Measurements from ENCODE around the gene MB. TPM values are rescaled to one million over a fixed set of nuclear protein-coding genes. Genes with fewer than 3 reads are reported as not detected.

The MB gene
- total and polyA plus RNA-seq, 2 experiments from 2014 or later, result not detected

GRCh38 chr22:35559354-35560005 is 57.6 kb downstream of the MB start:
- H3K9me2 ChIP-seq (ENCODE audit: insufficient read depth), result no peaks in the 10 kb centered on the region
- no peak overlapping the region for H3K27ac ChIP-seq (ENCODE audit: low read depth)
- no peaks in the 10 kb centered on the region for H3K27me3 ChIP-seq (ENCODE audit: insufficient read depth)
- TF ChIP-seq CREB1 (CRISPR knock-in tag; IDR thresholded peaks at IDR 0.05; ENCODE audit: low read depth), result no peak
- TF ChIP-seq REST (IDR thresholded peaks at IDR 0.05; ENCODE audit: unreplicated experiment), result no peak
- no peak for TF ChIP-seq EZH2 (IDR thresholded peaks at IDR 0.05; ENCODE audit: low read depth, unreplicated experiment)
- no peak for TF ChIP-seq NANOG (IDR thresholded peaks at IDR 0.05; ENCODE audit: borderline replicate concordance)
- no peak for TF ChIP-seq ZNF462 (CRISPR knock-in tag; IDR thresholded peaks at IDR 0.05)
- no peak for TF ChIP-seq EZH2phosphoT487 (IDR thresholded peaks at IDR 0.05; ENCODE audit: unreplicated experiment)
- no peak for TF ChIP-seq ZNF331 (CRISPR knock-in tag; IDR thresholded peaks at IDR 0.05; ENCODE audit: low read depth)
- no peak for TF ChIP-seq POLR2AphosphoS5 (IDR thresholded peaks at IDR 0.05; ENCODE audit: low read depth)
- H3K79me2 ChIP-seq (replicated peaks; ENCODE audit: insufficient read depth), result no peaks in the 10 kb centered on the region
- no peaks in the 10 kb centered on the region for H3K36me3 Mint-ChIP-seq (ENCODE audit: low read depth)
- no peak overlapping the region for H3K4me2 ChIP-seq
- H3K4me3 Mint-ChIP-seq, result no peak overlapping the region
- ATAC-seq, result no peak
- H3F3A ChIP-seq (replicated peaks; ENCODE audit: low read depth), result peaks cover 3% of the 10 kb centered on the region; the same call in 1 of the 2 replicates
- H3K4me3 ChIP-seq, result no peak overlapping the region
- no peak overlapping the region for H2AFZ ChIP-seq
- H4K20me1 ChIP-seq (replicated peaks; ENCODE audit: insufficient read depth), result no peaks in the 10 kb centered on the region
- H3K27ac Mint-ChIP-seq, result no peak overlapping the region
- peaks cover 19% of the 10 kb centered on the region for H3K4me1 Mint-ChIP-seq
- H3K36me3 ChIP-seq (ENCODE audit: insufficient read depth), result no peaks in the 10 kb centered on the region
- peaks cover 21% of the 10 kb centered on the region for H3K27me3 Mint-ChIP-seq (ENCODE audit: insufficient read depth, low read depth, poor library complexity)
- DNase-seq (ENCODE audit: low spot score), result no peak
- no peaks in the 10 kb centered on the region; the same call in 2 of the 3 replicates for H3K9me3 Mint-ChIP-seq
- H3K4me1 ChIP-seq (ENCODE audit: insufficient read depth), result peaks cover 14% of the 10 kb centered on the region
